ENCODE measurements around the gene DYSF.

The DYSF gene

DNA sequence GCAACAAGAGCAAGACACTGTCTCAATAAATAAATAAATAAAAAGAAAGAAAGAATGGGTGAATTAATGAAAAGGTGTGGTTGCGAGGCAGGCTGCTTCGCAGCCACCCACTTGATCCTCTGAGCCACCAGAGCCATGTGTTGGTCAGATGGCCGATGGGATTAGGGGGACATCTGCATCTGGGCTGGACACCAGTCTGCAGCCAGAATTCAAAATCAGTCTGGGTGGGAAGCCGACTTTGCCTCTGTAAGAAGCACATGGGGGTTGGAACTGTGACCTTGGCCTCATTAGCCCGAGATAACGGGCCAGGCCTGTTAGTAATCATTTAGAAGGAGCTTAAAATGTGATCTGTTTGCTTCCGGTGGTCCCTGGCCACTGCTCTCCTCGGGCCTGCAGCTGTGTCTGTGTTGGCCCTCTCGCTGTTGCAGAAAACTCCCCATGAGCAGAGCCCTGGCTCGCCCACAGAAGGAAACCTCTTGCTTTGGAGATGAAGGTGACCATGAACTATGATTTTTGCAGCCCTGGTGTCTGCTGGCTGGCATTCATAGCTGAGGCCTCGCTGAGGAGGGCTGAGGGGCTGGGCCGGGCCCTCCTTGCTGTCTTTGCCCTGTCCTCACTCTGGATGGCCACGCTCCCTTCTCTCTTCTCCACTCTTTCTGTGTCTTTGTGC, 94.4 kb downstream of the DYSF start:
- H3K36me3 ChIP-seq = peaks cover 0 to 16% (median 0%) of the 10 kb centered on the region in 11 experiments; a peak in 2 of 22 replicates
- no peak for TF ChIP-seq Cebpa-rat (IDR thresholded peaks at IDR 0.05)
- no peak overlapping the region for H3K9ac ChIP-seq
- no peaks in the 10 kb centered on the region for H3K27me3 ChIP-seq
- no peak overlapping the region for H3K4me3 ChIP-seq
- peaks cover 0 to 20% (median 7%) of the 10 kb centered on the region in 11 experiments; a peak in 16 of 22 replicates for H3K9me3 ChIP-seq (replicated peaks in 1 of 11)
- no peak overlapping the region for H3K4me2 ChIP-seq
- H3K4me1 ChIP-seq = peaks cover 12 to 36% (median 27%) of the 10 kb centered on the region in 10 experiments
- H4K20me1 ChIP-seq = peaks cover 0 to 25% (median 0%) of the 10 kb centered on the region in 11 experiments; a peak in 4 of 22 replicates
- no peak overlapping the region for H3K27ac ChIP-seq

DNA sequence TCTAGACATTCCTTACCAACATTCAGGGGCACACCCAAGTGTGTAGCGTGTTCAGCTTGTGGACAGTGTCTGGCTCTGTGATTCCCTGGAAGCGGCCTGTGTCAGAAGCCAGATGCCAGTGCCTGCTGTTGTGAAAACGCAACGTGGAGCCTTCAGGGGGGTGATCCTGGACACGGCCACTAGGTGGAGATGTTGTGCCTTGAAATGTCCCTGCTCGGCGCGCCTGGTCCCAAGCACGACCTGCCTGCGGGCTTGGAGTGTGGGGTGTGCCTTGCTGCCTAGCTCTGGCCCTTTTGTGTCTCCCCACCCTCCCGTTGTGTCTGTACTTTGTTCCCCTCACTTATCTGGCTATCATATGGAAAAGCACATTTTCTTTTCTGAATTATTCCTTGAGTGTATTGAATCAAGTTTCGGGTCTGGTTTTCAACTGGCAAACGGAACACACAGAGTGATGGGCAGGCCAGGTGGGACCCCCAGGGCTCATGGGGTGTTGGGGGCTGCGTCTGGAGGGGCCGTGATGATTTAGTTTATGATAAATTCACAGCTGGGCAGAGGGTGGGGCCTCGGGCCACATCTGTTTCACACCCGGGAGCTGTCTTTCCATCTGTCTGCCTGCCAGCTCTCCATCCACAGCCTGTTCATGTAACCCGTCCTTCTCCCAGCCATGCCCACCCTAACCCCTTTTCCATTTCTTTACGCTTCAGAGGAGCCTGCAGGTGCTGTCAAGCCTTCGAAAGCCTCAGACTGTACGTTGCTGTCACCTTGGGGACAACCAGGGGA, 95.5 kb downstream of the DYSF start:
- H3K4me3 ChIP-seq = no peak overlapping the region
- peaks cover 12 to 36% (median 27%) of the 10 kb centered on the region in 10 experiments for H3K4me1 ChIP-seq
- peaks cover 0 to 9% (median 0%) of the 10 kb centered on the region in 11 experiments; a peak in 5 of 22 replicates for H3K9me3 ChIP-seq (replicated peaks in 1 of 11)
- peak overlapping the region in 5 of 11 experiments; percentile 1 to 57 (median 39); a peak in 7 of 22 replicates for H3K4me2 ChIP-seq
- peaks cover 0 to 27% (median 0%) of the 10 kb centered on the region in 11 experiments; a peak in 4 of 22 replicates for H4K20me1 ChIP-seq
- peaks cover 0 to 25% (median 0%) of the 10 kb centered on the region in 11 experiments; a peak in 5 of 22 replicates for H3K36me3 ChIP-seq
- no peak for TF ChIP-seq Cebpa-rat (IDR thresholded peaks at IDR 0.05)
- no peaks in the 10 kb centered on the region for H3K27me3 ChIP-seq
- H3K27ac ChIP-seq = no peak overlapping the region
- H3K9ac ChIP-seq = no peak overlapping the region

DNA sequence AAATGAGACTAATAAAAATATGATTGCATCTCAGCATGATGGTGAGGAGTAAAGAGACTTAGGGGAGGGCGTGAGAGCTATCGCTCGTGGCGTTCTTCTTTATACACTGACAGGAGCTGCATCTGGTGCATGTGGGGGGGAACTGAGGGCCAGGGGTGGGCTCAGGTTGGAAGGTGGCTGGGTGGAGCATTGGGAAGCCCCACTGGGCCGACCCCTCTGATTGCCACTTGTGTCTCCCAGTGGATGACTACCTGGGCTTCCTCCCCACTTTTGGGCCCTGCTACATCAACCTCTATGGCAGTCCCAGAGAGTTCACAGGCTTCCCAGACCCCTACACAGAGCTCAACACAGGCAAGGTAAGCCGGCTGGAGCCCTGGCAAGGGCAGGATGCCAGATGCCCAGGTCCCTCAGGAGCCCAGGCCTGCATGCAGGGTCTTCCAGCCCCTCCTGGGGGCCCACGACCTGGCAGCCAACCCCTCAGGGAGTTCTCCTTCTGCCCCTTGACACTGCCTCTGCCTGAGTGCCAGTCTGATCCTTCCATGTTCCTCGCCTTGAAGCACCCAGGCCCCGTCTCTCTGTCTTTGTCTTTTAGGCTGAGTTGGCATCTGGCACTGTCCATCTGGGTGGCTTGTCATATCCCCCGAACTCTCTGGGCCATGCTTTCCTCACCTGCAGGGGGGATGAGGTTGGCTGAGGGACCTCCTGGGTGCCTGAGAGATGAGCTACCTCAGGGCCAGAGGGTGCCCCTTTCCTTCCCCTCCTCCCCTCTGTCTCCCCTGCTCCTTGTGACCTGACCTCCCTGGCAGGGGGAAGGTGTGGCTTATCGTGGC, 97.7 kb downstream of the DYSF start:
- H3K9me3 ChIP-seq (replicated peaks in 1 of 11) = no peaks in the 10 kb centered on the region
- H3K9ac ChIP-seq = no peak overlapping the region
- peaks cover 0 to 29% (median 16%) of the 10 kb centered on the region in 10 experiments; a peak in 12 of 20 replicates for H3K4me1 ChIP-seq
- no peak for TF ChIP-seq Cebpa-rat (IDR thresholded peaks at IDR 0.05)
- H3K36me3 ChIP-seq = peaks cover 0 to 47% (median 0%) of the 10 kb centered on the region in 11 experiments; a peak in 11 of 22 replicates
- peak overlapping the region in 5 of 11 experiments; percentile 11 to 59 (median 54); a peak in 8 of 22 replicates for H3K4me2 ChIP-seq
- H3K4me3 ChIP-seq = no peak overlapping the region
- H3K27ac ChIP-seq = no peak overlapping the region
- H4K20me1 ChIP-seq = peaks cover 0 to 43% (median 0%) of the 10 kb centered on the region in 11 experiments; a peak in 5 of 22 replicates
- no peaks in the 10 kb centered on the region for H3K27me3 ChIP-seq

DNA sequence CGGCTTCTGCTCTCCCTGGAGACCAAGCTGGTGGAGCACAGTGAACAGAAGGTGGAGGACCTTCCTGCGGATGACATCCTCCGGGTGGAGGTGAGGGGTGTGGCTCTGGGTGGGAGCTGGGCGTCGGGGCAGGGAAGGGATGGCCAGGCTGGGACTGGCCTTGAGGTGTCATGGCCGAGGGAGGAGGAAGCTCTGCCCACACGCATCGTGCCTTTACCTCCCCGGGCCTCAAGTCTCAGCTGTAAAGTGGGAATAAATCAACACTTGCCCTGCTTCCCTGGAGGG, 98.2 kb downstream of the DYSF start:
- Histone ChIP-seq H3K9ac (no peak overlapping the region), H3K4me1 (peaks cover 0 to 29% (median 16%) of the 10 kb centered on the region in 10 experiments; a peak in 12 of 20 replicates), H3K9me3 (replicated peaks in 1 of 11) (no peaks in the 10 kb centered on the region), H4K20me1 (peaks cover 0 to 47% (median 0%) of the 10 kb centered on the region in 11 experiments; a peak in 5 of 22 replicates), H3K27ac (no peak overlapping the region), H3K4me2 (peak overlapping the region in 2 of 11 experiments; percentile 54 to 59; a peak in 2 of 22 replicates), H3K36me3 (peaks cover 0 to 52% (median 0%) of the 10 kb centered on the region in 11 experiments; a peak in 11 of 22 replicates), H3K27me3 (no peaks in the 10 kb centered on the region), H3K4me3 (no peak overlapping the region)
- TF ChIP-seq Cebpa-rat (IDR thresholded peaks at IDR 0.05) = no peak

DNA sequence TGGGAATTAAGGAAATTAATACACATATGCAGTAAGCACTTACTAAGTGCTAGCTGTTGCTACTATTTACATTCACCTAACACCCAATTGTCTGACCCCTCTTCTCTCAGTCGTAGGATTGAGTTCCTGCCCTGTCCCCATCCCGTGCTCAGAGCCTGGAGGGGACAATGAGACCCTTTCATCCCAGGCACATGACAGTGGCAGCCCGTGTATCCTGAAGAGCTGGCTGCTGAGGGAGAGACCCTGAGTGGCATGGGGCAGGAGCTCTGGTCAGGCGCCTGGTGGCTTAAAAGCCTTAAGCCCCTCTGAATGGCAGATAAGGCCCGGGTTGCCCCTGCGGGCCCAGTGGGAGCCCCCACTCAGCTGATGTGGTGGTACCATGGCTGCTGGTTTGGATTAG, 99.0 kb downstream of the DYSF start:
- Histone ChIP-seq H3K4me2 (no peak overlapping the region), H3K27me3 (no peaks in the 10 kb centered on the region), H3K9me3 (replicated peaks in 1 of 11) (no peaks in the 10 kb centered on the region), H3K4me1 (peaks cover 0 to 29% (median 16%) of the 10 kb centered on the region in 10 experiments; a peak in 12 of 20 replicates), H4K20me1 (peaks cover 0 to 54% (median 0%) of the 10 kb centered on the region in 11 experiments; a peak in 6 of 22 replicates), H3K4me3 (no peak overlapping the region), H3K36me3 (peaks cover 0 to 60% (median 0%) of the 10 kb centered on the region in 11 experiments; a peak in 11 of 22 replicates), H3K9ac (no peak overlapping the region), H3K27ac (no peak overlapping the region)
- TF ChIP-seq Cebpa-rat (IDR thresholded peaks at IDR 0.05) = no peak

DNA sequence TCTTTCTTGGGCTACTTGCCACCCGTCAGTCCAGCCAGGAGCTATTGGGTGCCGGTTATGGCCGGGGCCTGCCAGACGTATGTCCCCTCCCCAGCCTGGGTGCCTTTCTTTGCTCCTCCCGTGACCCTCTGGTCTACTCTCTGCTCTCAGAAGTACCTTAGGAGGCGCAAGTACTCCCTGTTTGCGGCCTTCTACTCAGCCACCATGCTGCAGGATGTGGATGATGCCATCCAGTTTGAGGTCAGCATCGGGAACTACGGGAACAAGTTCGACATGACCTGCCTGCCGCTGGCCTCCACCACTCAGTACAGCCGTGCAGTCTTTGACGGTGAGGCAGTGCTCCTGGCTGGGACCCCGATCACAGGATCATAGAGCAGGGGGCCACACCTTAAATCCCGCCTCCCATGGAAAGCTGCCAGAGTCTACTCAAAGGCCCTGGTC, 99.5 kb downstream of the DYSF start:
- Histone ChIP-seq H3K9ac (no peak overlapping the region), H3K27ac (no peak overlapping the region), H3K36me3 (peaks cover 0 to 65% (median 0%) of the 10 kb centered on the region in 11 experiments; a peak in 11 of 22 replicates), H3K4me1 (peaks cover 0 to 29% (median 16%) of the 10 kb centered on the region in 10 experiments; a peak in 12 of 20 replicates), H3K27me3 (no peaks in the 10 kb centered on the region), H3K4me3 (no peak overlapping the region), H3K4me2 (no peak overlapping the region), H3K9me3 (replicated peaks in 1 of 11) (no peaks in the 10 kb centered on the region), H4K20me1 (peaks cover 0 to 54% (median 0%) of the 10 kb centered on the region in 11 experiments; a peak in 6 of 22 replicates)
- TF ChIP-seq Cebpa-rat (IDR thresholded peaks at IDR 0.05) = no peak

DNA sequence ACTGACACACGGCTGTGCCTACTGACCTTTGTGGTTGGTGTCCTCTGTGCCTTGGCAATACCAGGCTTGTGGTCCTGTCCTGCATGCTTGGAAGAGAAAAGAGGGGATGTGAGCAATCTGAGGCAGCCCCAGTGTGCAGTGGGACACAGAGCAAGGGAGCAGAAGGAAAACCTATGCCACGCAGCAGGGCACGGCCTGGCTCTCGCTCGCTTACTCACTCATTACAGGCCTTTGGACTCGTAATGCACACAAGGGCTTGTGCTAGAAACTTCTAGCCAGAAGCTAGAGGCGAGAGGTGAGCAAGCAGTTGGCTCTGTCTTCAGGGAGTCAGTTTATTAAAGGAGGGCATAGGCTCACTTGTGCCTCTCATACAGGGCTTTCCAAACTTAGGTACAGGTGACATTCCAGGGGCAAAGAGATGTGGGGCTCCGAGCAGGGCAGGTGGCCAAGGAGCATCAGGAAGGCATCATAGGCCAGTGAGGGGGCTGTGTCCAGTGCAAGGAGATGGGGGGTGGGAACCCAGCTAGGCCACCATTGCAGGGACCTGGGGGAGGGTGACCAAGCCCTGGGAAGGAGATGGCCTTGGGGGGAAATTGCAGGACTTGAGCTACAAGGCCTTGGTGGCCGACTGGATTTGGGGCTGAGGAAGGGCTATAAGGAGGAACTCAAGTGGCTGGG, 100.8 kb downstream of the DYSF start:
- Histone ChIP-seq H3K4me3 (no peak overlapping the region), H4K20me1 (peaks cover 0 to 56% (median 0%) of the 10 kb centered on the region in 11 experiments; a peak in 7 of 22 replicates), H3K9ac (no peak overlapping the region), H3K27me3 (no peaks in the 10 kb centered on the region), H3K9me3 (replicated peaks in 1 of 11) (no peaks in the 10 kb centered on the region), H3K4me2 (no peak overlapping the region), H3K4me1 (peaks cover 0 to 32% (median 13%) of the 10 kb centered on the region in 10 experiments; a peak in 12 of 20 replicates), H3K27ac (no peak overlapping the region), H3K36me3 (peaks cover 0 to 78% (median 0%) of the 10 kb centered on the region in 11 experiments; a peak in 12 of 22 replicates)
- TF ChIP-seq Cebpa-rat (IDR thresholded peaks at IDR 0.05) = no peak

DNA sequence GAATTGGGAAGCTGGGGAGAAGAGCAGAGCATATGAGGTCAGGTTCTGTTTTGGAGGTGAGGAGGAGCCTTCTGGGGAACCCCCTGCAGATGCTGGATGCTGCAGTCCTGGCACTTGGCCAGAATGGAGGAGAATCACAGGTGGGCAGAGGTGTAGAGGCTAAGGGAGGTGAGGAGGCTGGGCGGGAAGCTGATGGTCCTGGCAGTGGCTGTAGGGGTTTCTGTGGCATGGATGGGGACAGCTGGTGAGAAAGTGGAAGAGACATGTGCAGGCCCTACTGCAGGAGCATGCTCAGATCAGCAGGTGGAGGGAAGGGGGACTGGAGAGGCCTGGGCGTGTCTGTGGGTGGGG, 101.3 kb downstream of the DYSF start:
- peaks cover 0 to 32% (median 10%) of the 10 kb centered on the region in 10 experiments; a peak in 12 of 20 replicates for H3K4me1 ChIP-seq
- no peak overlapping the region for H3K9ac ChIP-seq
- H3K27me3 ChIP-seq = no peaks in the 10 kb centered on the region
- no peak for TF ChIP-seq Cebpa-rat (IDR thresholded peaks at IDR 0.05)
- no peak overlapping the region for H3K27ac ChIP-seq
- H3K4me2 ChIP-seq = no peak overlapping the region
- peaks cover 0 to 83% (median 0%) of the 10 kb centered on the region in 11 experiments; a peak in 12 of 22 replicates for H3K36me3 ChIP-seq
- H3K9me3 ChIP-seq (replicated peaks in 1 of 11) = no peaks in the 10 kb centered on the region
- H3K4me3 ChIP-seq = no peak overlapping the region
- H4K20me1 ChIP-seq = peaks cover 0 to 56% (median 0%) of the 10 kb centered on the region in 11 experiments; a peak in 6 of 22 replicates

Data from BLaER1 treated with 17β-estradiol and CSF1 and Interleukin-3, amounts not matched to agents 10 nM and 100 nM (cell line).